Stimulated activated CD8-positive, alpha-beta memory T cell treated with anti-CD3 and anti-CD28 coated beads, Interleukin-4, amount 100 ng/mL, for 4 hours (primary cell): ENCODE measurements around the gene ITSN1.

ENCODE experiments used
- DNase-seq, 2 donors: peaks; one replicate each; pipeline ENCODE4 v3.0.0-alpha.2; 2020; ENCODE audit warnings: low read depth in 2 of 2, low spot score in 1 of 2

Gene ITSN1

GRCh38 chr21:33834801-33835500, 192.7 kb downstream of the ITSN1 start:
- DNase-seq: no peak

- no peak for DNase-seq
Observed at GRCh38 chr21:33835920-33836319, 193.6 kb downstream of the ITSN1 start.

- DNase-seq: no peak
Observed at GRCh38 chr21:33836408-33836807, 194.1 kb downstream of the ITSN1 start.

- no peak for DNase-seq
Observed at GRCh38 chr21:33839167-33839716, 196.9 kb downstream of the ITSN1 start.

- DNase-seq: no peak
Observed at GRCh38 chr21:33839806-33840205, 197.5 kb downstream of the ITSN1 start.

- DNase-seq: no peak
Observed at GRCh38 chr21:33840771-33841170, 198.5 kb downstream of the ITSN1 start.

- DNase-seq: no peak
Observed at GRCh38 chr21:33841561-33841960, 199.3 kb downstream of the ITSN1 start.

- DNase-seq: no peak
Observed at GRCh38 chr21:33843216-33843615, 200.9 kb downstream of the ITSN1 start.

- no peak for DNase-seq
Observed at GRCh38 chr21:33844104-33844889, 202.0 kb downstream of the ITSN1 start.

- no peak for DNase-seq
Observed at GRCh38 chr21:33844890-33845205, 202.5 kb downstream of the ITSN1 start.

- DNase-seq: no peak
Observed at GRCh38 chr21:33846141-33846540, 203.8 kb downstream of the ITSN1 start.

GRCh38 chr21:33847588-33848248, 205.4 kb downstream of the ITSN1 start:
- no peak for DNase-seq

GRCh38 chr21:33848249-33848953, 206.1 kb downstream of the ITSN1 start:
- no peak for DNase-seq

GRCh38 chr21:33849834-33850233, 207.5 kb downstream of the ITSN1 start:
- DNase-seq: no peak

GRCh38 chr21:33850401-33850800, 208.1 kb downstream of the ITSN1 start:
- DNase-seq: no peak

GRCh38 chr21:33850985-33851384, 208.7 kb downstream of the ITSN1 start:
- DNase-seq: no peak

GRCh38 chr21:33852485-33852884, 210.2 kb downstream of the ITSN1 start:
- no peak for DNase-seq

- no peak for DNase-seq
Observed at GRCh38 chr21:33854604-33855003, 212.3 kb downstream of the ITSN1 start.

- no peak for DNase-seq
Observed at GRCh38 chr21:33855190-33855589, 212.9 kb downstream of the ITSN1 start.

- DNase-seq: no peak
Observed at GRCh38 chr21:33856893-33857527, 214.7 kb downstream of the ITSN1 start.
